OCI-LY3 (cell line): ENCODE results near the gene ABHD17A.
A peak's percentile ranks its signal among the peaks of the same experiment; 100 is the strongest.

Source experiments
- H2AFZ ChIP-seq: fragments of 200-600, 300-600 bp; shearing (Covaris generic); 2 replicates; pipeline ENCODE4 v1.6.0; 2014; ENCODE audit warnings: antibody characterized with exemption, low read depth, low read length
- H3K27ac ChIP-seq: fragments of 200-600, 300-600 bp; sonication (generic); 2 replicates; pipeline ENCODE4 v1.5.1; 2014; ENCODE audit warnings: mild to moderate bottlenecking, low read length, moderate library complexity, mixed read lengths
- H3K27me3 ChIP-seq: fragments of 200-600, 300-600 bp; sonication (generic); 2 replicates; pipeline ENCODE4 v1.6.1; 2014; ENCODE audit warnings: low read depth, low read length, mixed read lengths
- H3K36me3 ChIP-seq: fragments of 200-600, 300-600 bp; sonication (generic); replicated peaks from 2 replicates; pipeline ENCODE3; 2014; ENCODE audit warnings: low read depth, low read length, mixed read lengths
- H3K4me1 ChIP-seq: fragments of 300-600, 200-600 bp; sonication (generic); 2 replicates; pipeline ENCODE4 v1.6.1; 2014; ENCODE audit warnings: low read length, mixed read lengths
- H3K4me2 ChIP-seq: fragments of 200-600, 300-600 bp; sonication (generic); 2 replicates; pipeline ENCODE4 v1.6.1; 2014; ENCODE audit warnings: low read length, mixed read lengths
- H3K4me3 ChIP-seq: fragments of 300-600, 200-600 bp; sonication (generic); 2 replicates; pipeline ENCODE4 v1.5.1; 2014; ENCODE audit warnings: antibody characterized with exemption, mild to moderate bottlenecking, low read length, moderate library complexity
- H3K79me2 ChIP-seq: fragments of 300-600, 200-600 bp; shearing (Covaris generic); 2 replicates; pipeline ENCODE4 v1.6.1; 2014; ENCODE audit warnings: mild to moderate bottlenecking, low read length, mixed read lengths
- H3K9ac ChIP-seq: fragments of 300-600, 200-600 bp; shearing (Covaris generic); 2 replicates; pipeline ENCODE4 v1.6.0; 2014; ENCODE audit warnings: mild to moderate bottlenecking, low read length, moderate library complexity
- H3K9me3 ChIP-seq: fragments of 200-600, 300-600 bp; shearing (Covaris generic); 2 replicates; pipeline ENCODE4 v1.6.1; 2014; ENCODE audit warnings: low read length, mixed read lengths; ENCODE audit not compliant: insufficient read depth
- H4K20me1 ChIP-seq: fragments of 200-600, 300-600 bp; sonication (generic); 2 replicates; pipeline ENCODE4 v1.6.1; 2016; ENCODE audit warnings: low read length, mixed read lengths; ENCODE audit not compliant: insufficient read depth
- EZH2phosphoT487 ChIP-seq: fragments of 200-600 bp; shearing (Covaris generic); IDR thresholded peaks from 2 replicates; pipeline ENCODE4 v1.6.1; 2018; ENCODE audit warnings: antibody characterized with exemption, mixed run types, low read depth
- TF ChIP-seq, protein P1 (sequence below): fragments of 200-600, 300-600 bp; sonication (generic); IDR thresholded peaks from 2 replicates; pipeline ENCODE4 v1.5.1; 2014; ENCODE audit warnings: antibody characterized with exemption, low read length, low read depth

ABHD17A gene

DNA sequence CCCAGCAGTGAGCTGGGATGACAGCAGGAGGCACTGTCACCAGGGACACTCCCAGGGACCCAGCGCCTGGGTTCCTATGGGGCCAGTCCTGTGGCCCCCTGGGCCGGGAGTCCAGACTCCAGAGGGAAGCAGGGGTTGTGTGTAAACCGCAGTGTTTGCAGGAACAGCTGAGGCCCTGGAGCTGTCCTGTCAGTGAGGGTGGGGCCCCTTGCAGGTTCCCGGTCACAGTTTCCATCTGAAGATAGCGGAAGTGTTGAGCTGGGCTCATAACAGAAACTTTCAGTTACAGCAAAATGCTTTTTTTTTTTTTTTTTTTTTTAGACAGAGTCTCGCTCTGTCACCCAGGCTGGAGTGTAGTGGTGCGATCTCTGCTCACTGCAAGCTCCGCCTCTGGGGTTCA is 38.0 kb upstream of the ABHD17A start:
- Histone ChIP-seq H3K4me3 (peak overlapping the region; percentile 33), H3K36me3 (peaks cover 46% of the 10 kb centered on the region), H4K20me1 (no peaks in the 10 kb centered on the region), H3K4me2 (peak overlapping the region; percentile 66), H3K27ac (peak overlapping the region; percentile 96), H3K4me1 (peaks cover 46% of the 10 kb centered on the region), H3K79me2 (0 out of 2 replicates have a peak, but pooled peaks cover 4% of the 10 kb centered on the region), H3K9me3 (no peaks in the 10 kb centered on the region), H2AFZ (no peak overlapping the region), H3K9ac (peak overlapping the region; percentile 62), H3K27me3 (no peaks in the 10 kb centered on the region)
- no peak for TF ChIP-seq EZH2phosphoT487
- TF ChIP-seq, protein P1, sequence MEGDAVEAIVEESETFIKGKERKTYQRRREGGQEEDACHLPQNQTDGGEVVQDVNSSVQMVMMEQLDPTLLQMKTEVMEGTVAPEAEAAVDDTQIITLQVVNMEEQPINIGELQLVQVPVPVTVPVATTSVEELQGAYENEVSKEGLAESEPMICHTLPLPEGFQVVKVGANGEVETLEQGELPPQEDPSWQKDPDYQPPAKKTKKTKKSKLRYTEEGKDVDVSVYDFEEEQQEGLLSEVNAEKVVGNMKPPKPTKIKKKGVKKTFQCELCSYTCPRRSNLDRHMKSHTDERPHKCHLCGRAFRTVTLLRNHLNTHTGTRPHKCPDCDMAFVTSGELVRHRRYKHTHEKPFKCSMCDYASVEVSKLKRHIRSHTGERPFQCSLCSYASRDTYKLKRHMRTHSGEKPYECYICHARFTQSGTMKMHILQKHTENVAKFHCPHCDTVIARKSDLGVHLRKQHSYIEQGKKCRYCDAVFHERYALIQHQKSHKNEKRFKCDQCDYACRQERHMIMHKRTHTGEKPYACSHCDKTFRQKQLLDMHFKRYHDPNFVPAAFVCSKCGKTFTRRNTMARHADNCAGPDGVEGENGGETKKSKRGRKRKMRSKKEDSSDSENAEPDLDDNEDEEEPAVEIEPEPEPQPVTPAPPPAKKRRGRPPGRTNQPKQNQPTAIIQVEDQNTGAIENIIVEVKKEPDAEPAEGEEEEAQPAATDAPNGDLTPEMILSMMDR: no peak; the same call in 1 of the 2 replicates

- Histone ChIP-seq H2AFZ (no peak overlapping the region), H3K27ac (peak overlapping the region; percentile 96), H3K36me3 (peaks cover 49% of the 10 kb centered on the region), H3K4me3 (peak overlapping the region; percentile 33), H3K9me3 (no peaks in the 10 kb centered on the region), H3K4me2 (peak overlapping the region; percentile 66), H3K79me2 (0 out of 2 replicates have a peak, but pooled peaks cover 4% of the 10 kb centered on the region), H3K9ac (peak overlapping the region; percentile 62), H3K4me1 (peaks cover 46% of the 10 kb centered on the region), H4K20me1 (no peaks in the 10 kb centered on the region), H3K27me3 (no peaks in the 10 kb centered on the region)
- TF ChIP-seq, protein P1: no peak
- no peak for TF ChIP-seq EZH2phosphoT487
Observed at GRCh38 chr19:1922803-1923202, 37.5 kb upstream of the ABHD17A start.

DNA sequence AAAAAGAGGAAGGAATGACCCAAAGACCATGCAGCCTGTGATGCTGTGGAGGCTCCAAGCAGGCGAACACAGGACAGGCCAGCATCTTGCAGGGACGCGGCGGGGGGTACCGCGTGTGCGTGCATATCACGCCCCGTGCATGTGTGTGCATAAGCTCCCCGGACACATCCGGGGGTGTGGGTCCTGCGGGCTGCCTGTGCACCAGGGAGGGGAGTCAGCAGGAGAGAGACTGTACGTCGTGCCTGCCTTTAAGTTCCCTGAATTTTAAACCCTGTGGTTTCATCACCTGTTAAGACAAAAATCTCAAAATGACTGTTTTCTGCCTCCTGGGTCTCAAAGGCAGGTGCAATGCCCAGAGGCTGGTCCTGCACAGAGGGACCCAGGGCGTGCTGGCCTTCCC is 36.5 kb upstream of the ABHD17A start:
- Histone ChIP-seq H3K27me3 (no peaks in the 10 kb centered on the region), H3K4me1 (peaks cover 46% of the 10 kb centered on the region), H3K36me3 (peaks cover 49% of the 10 kb centered on the region), H3K9me3 (no peaks in the 10 kb centered on the region), H3K27ac (peak overlapping the region; percentile 96), H4K20me1 (peaks cover under 1% of the 10 kb centered on the region; the same call in 1 of the 2 replicates), H3K4me3 (peak overlapping the region; percentile 33), H3K79me2 (0 out of 2 replicates have a peak, but pooled peaks cover 4% of the 10 kb centered on the region), H3K9ac (peak overlapping the region; percentile 62; the same call in 1 of the 2 replicates), H2AFZ (no peak overlapping the region), H3K4me2 (peak overlapping the region; percentile 66)
- no peak for TF ChIP-seq EZH2phosphoT487
- TF ChIP-seq, protein P1: no peak

DNA sequence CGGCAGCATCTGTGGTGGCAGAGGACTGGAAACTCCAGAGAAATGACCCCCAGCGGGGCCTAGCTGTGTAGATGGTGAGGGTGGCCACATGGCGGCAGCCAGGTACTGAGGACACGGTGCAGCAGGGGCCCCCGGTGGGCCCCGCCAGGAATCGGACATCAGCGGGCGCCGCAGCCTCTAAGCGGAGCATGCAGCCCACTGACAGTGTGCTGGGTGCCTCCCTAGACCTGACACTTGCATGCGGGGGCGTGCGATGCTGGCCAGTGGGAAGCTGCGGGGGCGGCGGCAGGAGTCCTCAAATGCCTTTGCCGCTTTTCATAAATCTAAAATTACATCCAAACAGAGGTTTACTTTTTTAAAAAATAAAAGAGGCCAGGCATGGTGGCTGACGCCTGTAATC is 36.0 kb upstream of the ABHD17A start:
- Histone ChIP-seq H3K4me1 (peaks cover 46% of the 10 kb centered on the region), H3K9ac (peak overlapping the region; percentile 1; the same call in 1 of the 2 replicates), H3K79me2 (0 out of 2 replicates have a peak, but pooled peaks cover 4% of the 10 kb centered on the region), H3K27me3 (no peaks in the 10 kb centered on the region), H2AFZ (no peak overlapping the region), H3K4me3 (no peak overlapping the region), H3K36me3 (peaks cover 54% of the 10 kb centered on the region), H3K27ac (peak overlapping the region; percentile 96), H3K4me2 (peak overlapping the region; percentile 66), H3K9me3 (no peaks in the 10 kb centered on the region), H4K20me1 (peaks cover 5% of the 10 kb centered on the region)
- no peak for TF ChIP-seq EZH2phosphoT487
- TF ChIP-seq, protein P1: 0 out of 2 replicates have a peak, but pooled peaks have one; percentile 9
